Breast epithelium (tissue), 3 donors: ENCODE data around the gene DLEC1.

Experiments
- CTCF ChIP-seq, 3 donors: fragments of 450-650 bp; IDR thresholded peaks; one replicate each; pipeline ENCODE4 v1.5.1; 2016 to 2017; ENCODE audit warnings: antibody characterized with exemption in 3 of 3, mild to moderate bottlenecking in 3 of 3, moderate library complexity in 3 of 3
- POLR2A ChIP-seq: fragments of 450-650 bp; IDR thresholded peaks from one replicate; pipeline ENCODE4 v1.6.1; 2016; ENCODE audit warnings: antibody characterized with exemption, mild to moderate bottlenecking, moderate library complexity
- POLR2AphosphoS5 ChIP-seq, 3 donors: sonication (generic); formaldehyde crosslinking; IDR thresholded peaks; one replicate each; pipeline ENCODE4 v1.6.1; 2017; ENCODE audit warnings: antibody characterized with exemption in 3 of 3

GRCh38 chr3:38163117-38163840, 124.3 kb downstream of the DLEC1 start:
- TF ChIP-seq CTCF (IDR thresholded peaks at IDR 0.05), result no peak
- TF ChIP-seq POLR2AphosphoS5 (IDR thresholded peaks at IDR 0.05), result no peak
- TF ChIP-seq POLR2A, result no peak
